Large intestine (tissue), 3 donors: ENCODE results near the gene ZNRF3. TPM values are rescaled to one million over a fixed set of nuclear protein-coding genes. Genes with fewer than 3 reads are reported as not detected.
"Not testable (repeated sequence)": the region's sequence is repeated elsewhere in the genome, so short reads cannot be mapped to it uniquely, and the experiment has no call there.

Experiments used
- DNase-seq, 2 donors: peaks; one replicate each; pipeline versions ENCODE4 v3.0.0 to v3.0.0-alpha.2; 2013
- H3K27ac ChIP-seq: one replicate; pipeline ENCODE4 v1.5.1; 2013; ENCODE audit warnings: low read length
- H3K27me3 ChIP-seq: 2 replicates; pipeline ENCODE4 v1.6.1; 2013; ENCODE audit warnings: low read length; ENCODE audit not compliant: control insufficient read depth, insufficient read depth
- H3K36me3 ChIP-seq: 2 replicates; pipeline ENCODE4 v1.6.1; 2013; ENCODE audit warnings: low read length; ENCODE audit not compliant: control insufficient read depth, insufficient read depth
- H3K4me1 ChIP-seq: one replicate; pipeline ENCODE4 v1.6.1; 2013; ENCODE audit warnings: low read length; ENCODE audit not compliant: control insufficient read depth, insufficient read depth
- H3K4me3 ChIP-seq: one replicate; pipeline ENCODE4 v1.5.1; 2013; ENCODE audit warnings: low read length
- H3K9me3 ChIP-seq: one replicate; pipeline ENCODE4 v1.6.1; 2013; ENCODE audit warnings: mild to moderate bottlenecking, low read depth, low read length, moderate library complexity; ENCODE audit not compliant: control insufficient read depth
- WGBS: methylation state at CpG from one replicate; pipeline ENCODE4 v1.1.5; 2013; ENCODE audit warnings: low lambda C conversion rate; ENCODE audit not compliant: insufficient coverage; 5-methylcytosine and 5-hydroxymethylcytosine counted together
- polyA plus RNA-seq: library from polyadenylated mRNA; unstranded; fragments of 120-200 nt; gene quantifications from one replicate; pipeline ENCODE4 v1.2.1, GENCODE V29; 2013

ZNRF3 gene
- polyA plus RNA-seq, 1 donor: 8.2 TPM

DNA sequence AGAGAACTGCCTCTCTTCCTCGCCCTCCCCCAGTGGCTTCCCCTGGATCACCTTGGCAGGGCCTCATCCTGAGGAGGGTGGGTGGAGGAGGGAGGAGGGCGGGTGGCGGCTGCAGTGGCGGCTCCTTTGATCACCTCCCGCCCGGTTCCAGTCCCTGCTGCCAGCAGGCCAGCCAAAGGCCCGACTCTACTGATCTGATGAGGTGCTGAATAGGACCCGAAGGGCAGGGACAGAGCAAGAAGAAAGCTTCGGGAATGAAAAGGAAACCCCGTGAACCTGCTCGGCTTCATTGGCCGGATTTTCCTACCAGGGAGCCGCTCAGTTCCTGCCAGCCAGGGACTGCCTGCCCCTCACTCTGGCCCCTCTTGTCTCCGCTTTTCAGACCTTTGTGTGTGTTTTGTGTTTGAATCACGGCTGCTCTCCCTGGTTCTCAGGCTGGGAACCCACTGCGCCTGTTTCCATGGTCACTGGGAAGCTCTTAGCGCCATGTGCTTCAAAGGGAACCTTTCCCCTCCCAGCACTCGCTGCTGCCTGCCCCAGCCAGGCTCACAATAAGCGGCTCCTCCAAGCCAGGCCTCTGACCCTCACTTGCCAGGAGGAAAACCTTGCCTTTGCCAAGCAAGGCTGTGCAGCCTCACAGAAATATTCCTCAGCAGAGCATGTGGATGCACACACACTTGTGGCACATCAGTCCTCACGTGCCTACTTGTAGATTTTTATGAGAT is 121.4 kb downstream of the ZNRF3 start:
- Histone ChIP-seq H3K4me3 (peak overlapping the region; percentile 16), H3K4me1 (peaks cover 30% of the 10 kb centered on the region), H3K27me3 (no peaks in the 10 kb centered on the region), H3K9me3 (no peaks in the 10 kb centered on the region), H3K36me3 (no peaks in the 10 kb centered on the region), H3K27ac (peak overlapping the region; percentile 61)
- DNase-seq: peak; percentile 55 to 88
- WGBS: no CpG with 5 or more reads among the region's 20 CpGs

DNA sequence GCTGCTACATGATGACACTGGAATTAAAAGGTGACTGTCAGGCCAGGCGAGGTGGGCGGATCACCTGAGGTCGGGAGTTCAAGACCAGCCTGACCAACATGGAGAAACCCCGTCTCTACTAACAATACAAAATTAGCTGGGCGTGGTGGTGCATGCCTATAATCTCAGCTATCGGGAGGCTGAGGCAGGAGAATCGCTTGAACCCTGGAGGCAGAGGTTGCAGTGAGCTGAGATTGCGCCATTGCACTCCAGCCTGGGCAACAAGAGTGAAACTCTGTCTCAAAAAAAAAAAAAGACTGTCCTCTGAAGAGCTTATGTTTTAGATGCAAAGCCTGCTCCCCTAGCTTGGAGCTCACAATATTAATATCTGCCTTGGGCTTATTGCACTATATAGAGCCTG is 122.4 kb downstream of the ZNRF3 start:
- H3K27me3 ChIP-seq, H3K9me3 ChIP-seq, DNase-seq, H3K36me3 ChIP-seq, H3K27ac ChIP-seq, H3K4me3 ChIP-seq: not testable (repeated sequence)
- H3K4me1 ChIP-seq: peaks cover 30% of the 10 kb centered on the region
- no CpG with 5 or more reads among the region's 8 CpGs for WGBS

DNA sequence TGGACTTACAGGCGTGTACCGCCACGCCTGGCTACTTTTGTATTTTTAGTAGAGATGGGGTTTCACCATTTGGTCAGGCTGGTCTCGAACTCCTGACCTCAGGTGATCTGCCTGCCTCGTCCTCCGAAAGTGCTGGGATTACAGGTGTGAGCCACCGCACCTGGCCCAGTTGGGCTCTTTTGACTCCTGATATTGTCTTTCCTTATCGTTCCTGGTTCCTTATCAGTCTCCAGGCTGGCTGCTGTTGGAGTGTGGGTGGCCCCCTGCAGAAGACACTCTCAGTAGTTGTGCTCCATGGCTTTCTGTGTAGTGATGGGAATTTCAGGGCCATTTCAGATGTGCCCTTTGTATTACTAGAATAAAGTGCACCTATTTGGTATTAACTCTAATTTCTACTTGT is 123.0 kb downstream of the ZNRF3 start:
- DNase-seq: no peak
- H3K27ac ChIP-seq: no peak overlapping the region
- peaks cover 36% of the 10 kb centered on the region for H3K4me1 ChIP-seq
- no CpG with 5 or more reads among the region's 8 CpGs for WGBS
- H3K36me3 ChIP-seq: no peaks in the 10 kb centered on the region
- H3K9me3 ChIP-seq: no peaks in the 10 kb centered on the region
- no peak overlapping the region for H3K4me3 ChIP-seq
- H3K27me3 ChIP-seq: no peaks in the 10 kb centered on the region

DNA sequence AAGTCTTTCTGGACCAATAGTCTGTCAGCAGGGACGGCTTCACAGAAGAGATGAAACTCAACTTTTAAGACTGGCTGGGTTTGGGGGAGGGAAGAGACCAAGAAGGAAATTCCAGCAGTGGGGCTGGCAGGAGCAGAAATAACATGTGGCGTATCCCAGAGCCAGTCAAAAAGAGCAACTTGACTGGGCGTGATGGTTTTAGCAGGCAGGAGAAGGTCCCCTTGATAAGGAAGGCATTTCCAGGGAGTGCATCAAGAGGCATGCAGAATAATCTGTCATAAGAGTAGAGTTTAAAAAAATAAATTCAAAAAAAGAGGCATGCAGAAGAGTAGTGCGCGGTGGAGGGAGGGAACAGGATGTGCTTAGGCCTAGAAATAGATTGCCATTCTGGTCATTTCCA is 125.8 kb downstream of the ZNRF3 start:
- Histone ChIP-seq H3K9me3 (no peaks in the 10 kb centered on the region), H3K36me3 (no peaks in the 10 kb centered on the region), H3K27me3 (no peaks in the 10 kb centered on the region), H3K27ac (no peak overlapping the region), H3K4me1 (peaks cover 58% of the 10 kb centered on the region), H3K4me3 (no peak overlapping the region)
- 100% methylated on average over 2 of the region's 5 CpGs for WGBS
- DNase-seq: no peak

DNA sequence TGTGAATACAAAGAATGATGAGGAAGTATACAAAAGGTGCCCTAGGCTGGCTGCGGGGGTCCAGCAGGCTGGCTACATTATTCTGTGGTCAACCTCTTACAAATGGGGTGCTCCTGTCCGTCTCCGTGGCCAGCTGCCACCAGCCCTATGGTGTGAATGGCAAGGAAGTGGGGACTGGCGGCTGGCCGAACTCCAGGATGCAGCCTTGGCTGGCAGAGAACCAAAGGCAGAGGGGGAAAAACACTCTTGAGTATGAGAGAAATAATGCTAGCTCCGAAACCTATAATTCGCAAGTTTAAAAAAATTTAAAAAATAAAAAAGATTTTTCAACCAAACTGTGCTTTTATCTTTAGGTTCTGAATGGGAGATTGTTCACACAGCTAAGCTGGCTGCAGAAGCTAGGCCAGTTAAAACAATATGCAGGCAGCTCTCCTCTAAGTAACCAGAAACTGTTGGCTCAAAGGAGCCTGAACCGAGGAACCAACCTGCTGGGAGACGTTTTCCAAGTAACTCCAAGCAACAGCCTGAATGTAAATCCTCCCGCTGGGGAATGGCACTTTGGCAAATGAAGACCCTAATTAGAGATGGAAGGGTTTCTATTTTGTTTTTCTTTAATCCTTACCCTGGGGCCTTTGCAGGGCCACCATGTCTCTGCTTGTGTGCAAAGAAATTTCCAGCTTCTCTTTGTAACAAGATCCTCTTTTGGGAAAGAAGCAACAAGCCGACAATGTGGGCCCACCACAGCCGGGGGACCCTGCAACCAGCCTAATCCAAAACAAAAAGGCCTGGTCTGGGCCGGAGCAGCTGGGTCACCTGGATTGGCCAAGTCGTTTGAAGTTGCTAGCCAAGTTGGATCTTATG is 128.1 kb downstream of the ZNRF3 start:
- no peak for DNase-seq
- H3K4me3 ChIP-seq: no peak overlapping the region

DNA sequence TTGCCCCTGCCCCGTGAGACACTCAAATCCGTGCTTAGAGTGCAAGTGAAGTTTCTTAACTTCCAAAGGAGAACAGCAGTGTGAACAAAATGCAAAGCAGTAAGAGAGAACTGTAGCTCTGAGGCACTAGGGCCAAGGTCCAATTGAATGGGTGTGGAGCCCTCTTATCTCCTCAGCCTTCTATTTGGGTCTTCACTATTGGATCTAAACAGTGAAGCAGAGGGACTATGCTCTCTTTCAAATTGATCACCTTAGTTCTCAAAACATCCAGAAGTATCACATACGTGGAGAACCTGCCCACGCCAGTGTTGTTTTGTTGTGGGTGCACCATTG is 128.7 kb downstream of the ZNRF3 start:
- WGBS: 18% methylated on average over 2 of the region's 4 CpGs
- no peak overlapping the region for H3K4me3 ChIP-seq
- DNase-seq: peak; percentile 65 to 88
- H3K9me3 ChIP-seq: no peaks in the 10 kb centered on the region
- no peaks in the 10 kb centered on the region for H3K36me3 ChIP-seq
- peak overlapping the region; percentile 78 for H3K27ac ChIP-seq
- no peaks in the 10 kb centered on the region for H3K27me3 ChIP-seq
- peaks cover 52% of the 10 kb centered on the region for H3K4me1 ChIP-seq

More for the DNA sequence above, 128.1 kb downstream of the ZNRF3 start:
- H3K27me3 ChIP-seq: no peaks in the 10 kb centered on the region
- 81% methylated on average over 2 of the region's 14 CpGs for WGBS
- H3K4me1 ChIP-seq: peaks cover 50% of the 10 kb centered on the region
- H3K9me3 ChIP-seq: no peaks in the 10 kb centered on the region
- H3K27ac ChIP-seq: peak overlapping the region; percentile 78
- H3K36me3 ChIP-seq: no peaks in the 10 kb centered on the region

DNA sequence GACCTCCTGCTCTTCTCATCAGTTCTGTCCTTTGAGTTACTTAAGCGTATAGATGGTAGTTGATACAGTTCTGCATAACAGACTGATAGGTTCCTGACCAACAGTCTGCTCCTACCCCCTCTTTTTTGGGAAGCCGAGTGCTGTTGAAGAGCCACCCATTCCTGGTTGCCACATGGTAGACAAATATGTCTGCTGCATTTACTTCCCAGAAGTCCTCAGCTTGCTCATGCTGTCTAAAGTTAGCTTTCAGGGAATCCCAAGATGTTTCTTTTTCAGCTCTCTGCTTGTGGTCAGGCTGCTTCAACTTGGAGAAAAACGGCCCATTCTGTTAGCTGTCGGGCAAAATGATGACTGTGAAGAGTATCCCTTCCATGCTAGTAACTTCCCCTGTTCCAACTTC is 129.6 kb downstream of the ZNRF3 start:
- no CpG with 5 or more reads among the region's 4 CpGs for WGBS
- peaks cover 59% of the 10 kb centered on the region for H3K4me1 ChIP-seq
- no peaks in the 10 kb centered on the region for H3K9me3 ChIP-seq
- peak overlapping the region; percentile 16 for H3K27ac ChIP-seq
- DNase-seq: no peak
- no peaks in the 10 kb centered on the region for H3K36me3 ChIP-seq
- no peaks in the 10 kb centered on the region for H3K27me3 ChIP-seq
- H3K4me3 ChIP-seq: no peak overlapping the region

DNA sequence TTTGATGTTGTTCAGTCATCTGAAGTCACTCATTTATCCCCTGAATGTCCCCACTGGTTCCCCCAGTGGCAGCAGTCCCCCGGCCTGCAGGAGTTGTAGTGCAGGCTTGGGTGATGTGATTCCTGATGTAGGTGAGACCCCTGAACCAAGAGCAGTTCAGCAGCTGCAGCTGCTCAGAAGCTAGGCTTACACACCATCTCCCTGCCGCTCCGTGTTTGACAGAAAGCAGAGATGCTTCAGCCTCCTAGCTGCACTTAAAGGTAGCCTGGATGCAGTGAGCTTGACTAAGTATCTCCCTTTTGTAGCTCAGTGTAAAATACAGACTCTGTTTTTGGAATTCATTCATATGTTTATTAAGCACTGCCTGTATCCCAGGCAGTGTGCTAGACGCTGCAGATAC is 130.9 kb downstream of the ZNRF3 start:
- Histone ChIP-seq H3K4me3 (no peak overlapping the region), H3K27ac (no peak overlapping the region), H3K27me3 (no peaks in the 10 kb centered on the region), H3K4me1 (peaks cover 62% of the 10 kb centered on the region), H3K36me3 (no peaks in the 10 kb centered on the region), H3K9me3 (no peaks in the 10 kb centered on the region)
- WGBS: no CpG with 5 or more reads among the region's 4 CpGs
- DNase-seq: no peak

DNA sequence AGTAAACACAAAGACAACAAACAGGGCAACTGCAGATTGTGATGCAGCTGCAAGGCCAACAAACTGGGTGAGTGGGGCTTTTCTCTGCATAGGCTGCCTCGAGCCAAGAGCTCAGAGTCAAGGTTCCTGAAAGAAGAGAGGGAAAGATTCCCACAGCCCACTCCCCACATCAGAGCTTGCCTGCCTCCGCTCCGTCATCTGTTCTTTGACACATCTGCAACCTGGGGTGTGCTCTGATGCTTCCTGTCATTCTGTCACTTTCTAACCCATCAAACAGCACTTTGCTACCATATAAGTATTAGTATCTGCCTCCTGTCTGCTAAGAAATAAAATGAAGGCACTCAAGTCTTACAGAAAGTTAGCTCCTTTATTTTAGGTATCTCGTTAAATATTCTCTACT is 131.4 kb downstream of the ZNRF3 start:
- Histone ChIP-seq H3K27ac (no peak overlapping the region), H3K9me3 (no peaks in the 10 kb centered on the region), H3K4me3 (no peak overlapping the region), H3K36me3 (no peaks in the 10 kb centered on the region), H3K27me3 (no peaks in the 10 kb centered on the region), H3K4me1 (peaks cover 62% of the 10 kb centered on the region)
- WGBS: 89% methylated on average over 1 of the region's 4 CpGs
- no peak for DNase-seq

DNA sequence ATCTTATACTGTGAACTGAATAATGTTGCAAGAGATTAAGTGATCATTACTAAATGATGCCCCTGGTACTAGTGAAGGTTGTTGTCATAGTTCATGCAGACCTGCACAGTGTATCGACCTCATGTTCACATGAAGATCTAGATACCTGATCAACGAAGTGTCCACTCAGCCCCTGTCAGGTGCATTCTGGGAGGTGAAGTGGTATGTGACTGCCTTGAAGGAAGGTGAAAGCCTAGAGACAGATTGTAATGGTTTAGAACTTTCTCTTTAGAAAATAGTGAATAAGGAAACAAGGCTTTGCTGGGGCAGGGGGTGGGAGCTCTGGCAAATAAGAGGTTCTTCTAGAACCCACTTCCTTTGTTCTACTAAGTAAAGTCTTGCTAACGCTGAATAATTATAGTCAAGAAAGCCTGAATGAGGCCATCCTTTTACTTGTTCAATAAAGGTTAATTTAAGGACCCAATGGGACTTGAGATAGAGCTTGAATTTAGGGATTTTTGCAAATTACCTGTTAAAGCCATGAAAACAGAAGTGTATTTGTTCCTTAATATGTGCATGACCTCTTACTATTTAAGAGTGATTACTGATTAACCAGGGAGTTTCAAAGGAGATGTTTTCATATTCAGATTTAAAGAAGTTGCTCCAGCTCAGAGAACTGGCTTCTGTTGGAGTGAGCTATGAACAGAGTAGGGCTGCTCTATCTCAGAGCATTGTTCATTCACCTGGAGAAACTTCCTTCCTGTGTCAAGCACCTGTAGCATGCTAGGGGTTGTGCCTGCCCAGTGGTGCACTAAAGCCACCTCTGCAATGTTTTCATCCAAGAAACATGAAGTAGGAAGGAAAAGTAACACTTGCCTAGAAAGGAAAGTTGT is 132.9 kb downstream of the ZNRF3 start:
- H3K9me3 ChIP-seq: no peaks in the 10 kb centered on the region
- H3K4me1 ChIP-seq: peaks cover 58% of the 10 kb centered on the region
- H3K36me3 ChIP-seq: no peaks in the 10 kb centered on the region
- no peaks in the 10 kb centered on the region for H3K27me3 ChIP-seq
- peak in 1 of 2 donors; percentile 56 for DNase-seq
- peak overlapping the region; percentile 22 for H3K27ac ChIP-seq
- WGBS: 40% methylated on average over 1 of the region's 3 CpGs
- H3K4me3 ChIP-seq: no peak overlapping the region
